ENCODE data around the gene GAGE12G. TPM values are rescaled to one million over a fixed set of nuclear protein-coding genes. Genes with fewer than 3 reads are reported as not detected.
"Not testable (repeated sequence)": the region's sequence is repeated elsewhere in the genome, so short reads cannot be mapped to it uniquely, and the experiment has no call there.

The GAGE12G gene, protein sequence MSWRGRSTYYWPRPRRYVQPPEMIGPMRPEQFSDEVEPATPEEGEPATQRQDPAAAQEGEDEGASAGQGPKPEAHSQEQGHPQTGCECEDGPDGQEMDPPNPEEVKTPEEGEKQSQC
- total RNA-seq (2021) (not detected in 2 replicates), Bru-seq, nascent RNA (not detected), BruChase-seq, experiment 1, labeled RNA remaining after a 2-hour chase (not detected), BruChase-seq, experiment 2, labeled RNA remaining after a 6-hour chase (not detected)
- long read RNA-seq = 0 reads

DNA sequence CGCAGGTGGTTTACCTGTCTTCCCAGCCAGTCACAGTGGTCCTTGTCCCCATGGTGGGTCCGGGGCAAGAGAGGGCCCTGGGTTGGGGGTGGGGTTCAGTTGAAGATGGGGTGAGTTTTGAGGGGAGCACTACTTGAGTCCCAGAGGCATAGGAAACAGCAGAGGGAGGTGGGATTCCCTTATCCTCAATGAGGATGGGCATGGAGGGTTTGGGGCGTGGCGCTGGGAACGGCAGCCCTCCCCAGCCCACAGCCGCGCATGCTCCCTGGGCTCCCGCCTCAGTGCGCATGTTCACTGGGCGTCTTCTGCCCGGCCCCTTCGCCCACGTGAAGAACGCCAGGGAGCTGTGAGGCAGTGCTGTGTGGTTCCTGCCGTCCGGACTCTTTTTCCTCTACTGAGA, at the start of gene GAGE12G:
Gene GAGE12G (plus strand): TSS at position 301 of the 400 bp plus-strand sequence. CDS start 1,155 bp downstream, outside the sequence.
- BruUV-seq (replicated peaks); CTCF ChIA-PET; H3K4me2 ChIP-seq; H4K20me1 ChIP-seq (ENCODE audit: insufficient read depth); H3K27me3 ChIP-seq (ENCODE audit: insufficient read depth, low read depth); H3K4me3 ChIP-seq; H3K4me1 ChIP-seq (replicated peaks; ENCODE audit: insufficient read depth); POLR2A ChIA-PET (ENCODE audit: unreplicated experiment); intact Hi-C loops (cut with micrococcal nuclease; ENCODE audit: unreplicated experiment); H3F3A ChIP-seq (ENCODE audit: insufficient read depth, low read depth); H3K9me3 ChIP-seq (ENCODE audit: insufficient read depth, low read depth); H3K36me3 ChIP-seq (ENCODE audit: low read depth); H3K9me2 ChIP-seq (ENCODE audit: insufficient read depth); H3K79me2 ChIP-seq (ENCODE audit: low read depth); H2AFZ ChIP-seq; DNase-seq; H3K27ac ChIP-seq: not testable (repeated sequence)

DNA sequence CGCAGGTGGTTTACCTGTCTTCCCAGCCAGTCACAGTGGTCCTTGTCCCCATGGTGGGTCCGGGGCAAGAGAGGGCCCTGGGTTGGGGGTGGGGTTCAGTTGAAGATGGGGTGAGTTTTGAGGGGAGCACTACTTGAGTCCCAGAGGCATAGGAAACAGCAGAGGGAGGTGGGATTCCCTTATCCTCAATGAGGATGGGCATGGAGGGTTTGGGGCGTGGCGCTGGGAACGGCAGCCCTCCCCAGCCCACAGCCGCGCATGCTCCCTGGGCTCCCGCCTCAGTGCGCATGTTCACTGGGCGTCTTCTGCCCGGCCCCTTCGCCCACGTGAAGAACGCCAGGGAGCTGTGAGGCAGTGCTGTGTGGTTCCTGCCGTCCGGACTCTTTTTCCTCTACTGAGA, 38.3 kb upstream of the GAGE12G start, which contains the start of gene GAGE12C:
Gene GAGE12C (plus strand): TSS at position 301 of the 400 bp plus-strand sequence. CDS start 1,155 bp downstream, outside the sequence.
- H2AFZ ChIP-seq; CTCF ChIA-PET; POLR2A ChIA-PET (ENCODE audit: unreplicated experiment); H3K27me3 ChIP-seq (ENCODE audit: insufficient read depth, low read depth); intact Hi-C loops (cut with micrococcal nuclease; ENCODE audit: unreplicated experiment); H3K4me1 ChIP-seq (replicated peaks; ENCODE audit: insufficient read depth); H3K9me3 ChIP-seq (ENCODE audit: insufficient read depth, low read depth); H3K27ac ChIP-seq; H3F3A ChIP-seq (ENCODE audit: insufficient read depth, low read depth); H3K9me2 ChIP-seq (ENCODE audit: insufficient read depth); H3K79me2 ChIP-seq (ENCODE audit: low read depth); H3K4me3 ChIP-seq; BruUV-seq (replicated peaks); H3K36me3 ChIP-seq (ENCODE audit: low read depth); DNase-seq; H3K4me2 ChIP-seq; H4K20me1 ChIP-seq (ENCODE audit: insufficient read depth): not testable (repeated sequence)

DNA sequence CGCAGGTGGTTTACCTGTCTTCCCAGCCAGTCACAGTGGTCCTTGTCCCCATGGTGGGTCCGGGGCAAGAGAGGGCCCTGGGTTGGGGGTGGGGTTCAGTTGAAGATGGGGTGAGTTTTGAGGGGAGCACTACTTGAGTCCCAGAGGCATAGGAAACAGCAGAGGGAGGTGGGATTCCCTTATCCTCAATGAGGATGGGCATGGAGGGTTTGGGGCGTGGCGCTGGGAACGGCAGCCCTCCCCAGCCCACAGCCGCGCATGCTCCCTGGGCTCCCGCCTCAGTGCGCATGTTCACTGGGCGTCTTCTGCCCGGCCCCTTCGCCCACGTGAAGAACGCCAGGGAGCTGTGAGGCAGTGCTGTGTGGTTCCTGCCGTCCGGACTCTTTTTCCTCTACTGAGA, 28.8 kb upstream of the GAGE12G start, which contains the start of gene GAGE12D:
Gene GAGE12D (plus strand): TSS at position 301 of the 400 bp plus-strand sequence. CDS start 1,155 bp downstream, outside the sequence.
- H3K4me2 ChIP-seq; H2AFZ ChIP-seq; H3K4me1 ChIP-seq (replicated peaks; ENCODE audit: insufficient read depth); CTCF ChIA-PET; intact Hi-C loops (cut with micrococcal nuclease; ENCODE audit: unreplicated experiment); H3K36me3 ChIP-seq (ENCODE audit: low read depth); H3K27me3 ChIP-seq (ENCODE audit: insufficient read depth, low read depth); DNase-seq; H4K20me1 ChIP-seq (ENCODE audit: insufficient read depth); POLR2A ChIA-PET (ENCODE audit: unreplicated experiment); BruUV-seq (replicated peaks); H3K4me3 ChIP-seq; H3K9me2 ChIP-seq (ENCODE audit: insufficient read depth); H3K27ac ChIP-seq; H3F3A ChIP-seq (ENCODE audit: insufficient read depth, low read depth); H3K9me3 ChIP-seq (ENCODE audit: insufficient read depth, low read depth); H3K79me2 ChIP-seq (ENCODE audit: low read depth): not testable (repeated sequence)

- H4K20me1 ChIP-seq (ENCODE audit: insufficient read depth); H3K27ac ChIP-seq; BruUV-seq (replicated peaks); H3K4me1 ChIP-seq (replicated peaks; ENCODE audit: insufficient read depth); H3K27me3 ChIP-seq (ENCODE audit: insufficient read depth, low read depth); H3K36me3 ChIP-seq (ENCODE audit: low read depth); H3F3A ChIP-seq (ENCODE audit: insufficient read depth, low read depth); DNase-seq; H2AFZ ChIP-seq; CTCF ChIA-PET; H3K79me2 ChIP-seq (ENCODE audit: low read depth); H3K9me3 ChIP-seq (ENCODE audit: insufficient read depth, low read depth); H3K4me3 ChIP-seq; intact Hi-C loops (cut with micrococcal nuclease; ENCODE audit: unreplicated experiment); POLR2A ChIA-PET (ENCODE audit: unreplicated experiment); H3K9me2 ChIP-seq (ENCODE audit: insufficient read depth); H3K4me2 ChIP-seq: not testable (repeated sequence)
Measured at GRCh38 chrX:49550989-49551388, 19.2 kb upstream of the GAGE12G start, which contains the start of gene GAGE12E. TSS of gene GAGE12E (plus strand) at chrX:49551289. CDS start at chrX:49552444, 1,155 bp downstream.

- DNase-seq; H4K20me1 ChIP-seq (ENCODE audit: insufficient read depth); H3K9me3 ChIP-seq (ENCODE audit: insufficient read depth, low read depth); H3K36me3 ChIP-seq (ENCODE audit: low read depth); H3K4me2 ChIP-seq; POLR2A ChIA-PET (ENCODE audit: unreplicated experiment); H3K27me3 ChIP-seq (ENCODE audit: insufficient read depth, low read depth); BruUV-seq (replicated peaks); CTCF ChIA-PET; H3K79me2 ChIP-seq (ENCODE audit: low read depth); H3K4me3 ChIP-seq; H3K9me2 ChIP-seq (ENCODE audit: insufficient read depth); H3K4me1 ChIP-seq (replicated peaks; ENCODE audit: insufficient read depth); H3K27ac ChIP-seq; H2AFZ ChIP-seq; H3F3A ChIP-seq (ENCODE audit: insufficient read depth, low read depth); intact Hi-C loops (cut with micrococcal nuclease; ENCODE audit: unreplicated experiment): not testable (repeated sequence)
Measured at GRCh38 chrX:49560542-49560941, 9.7 kb upstream of the GAGE12G start, which contains the start of gene GAGE12F. TSS of gene GAGE12F (plus strand) at chrX:49560842. CDS start at chrX:49561997, 1,155 bp downstream.

GRCh38 chrX:49568728-49569127, 1.5 kb upstream of the GAGE12G start:
- H3K27ac ChIP-seq; BruUV-seq (replicated peaks); H3K4me2 ChIP-seq; H3K9me3 ChIP-seq (ENCODE audit: insufficient read depth, low read depth); DNase-seq; H3K79me2 ChIP-seq (ENCODE audit: low read depth); intact Hi-C loops (cut with micrococcal nuclease; ENCODE audit: unreplicated experiment); H2AFZ ChIP-seq; H3K4me3 ChIP-seq; CTCF ChIA-PET; H3K27me3 ChIP-seq (ENCODE audit: insufficient read depth, low read depth); H3K4me1 ChIP-seq (replicated peaks; ENCODE audit: insufficient read depth); H3K9me2 ChIP-seq (ENCODE audit: insufficient read depth); H3F3A ChIP-seq (ENCODE audit: insufficient read depth, low read depth); H3K36me3 ChIP-seq (ENCODE audit: low read depth); POLR2A ChIA-PET (ENCODE audit: unreplicated experiment); H4K20me1 ChIP-seq (ENCODE audit: insufficient read depth): not testable (repeated sequence)

- H3K4me1 ChIP-seq (replicated peaks; ENCODE audit: insufficient read depth); H3K27me3 ChIP-seq (ENCODE audit: insufficient read depth, low read depth); POLR2A ChIA-PET (ENCODE audit: unreplicated experiment); H4K20me1 ChIP-seq (ENCODE audit: insufficient read depth); CTCF ChIA-PET; H3K4me3 ChIP-seq; DNase-seq; H3K9me2 ChIP-seq (ENCODE audit: insufficient read depth); H3K27ac ChIP-seq; H3F3A ChIP-seq (ENCODE audit: insufficient read depth, low read depth); intact Hi-C loops (cut with micrococcal nuclease; ENCODE audit: unreplicated experiment); H3K36me3 ChIP-seq (ENCODE audit: low read depth); H3K4me2 ChIP-seq; BruUV-seq (replicated peaks); H3K79me2 ChIP-seq (ENCODE audit: low read depth); H2AFZ ChIP-seq; H3K9me3 ChIP-seq (ENCODE audit: insufficient read depth, low read depth): not testable (repeated sequence)
Measured at GRCh38 chrX:49569152-49569551, 1.0 kb upstream of the GAGE12G start.
